NCI-H1092 (cell line): ENCODE data around the gene TEX54.
"Not testable (repeated sequence)": the region's sequence is repeated elsewhere in the genome, so short reads cannot be mapped to it uniquely, and the experiment has no call there.

Source experiments
- DNase-seq: peaks from one replicate; lab custom pipeline; 2025; lab: John Stamatoyannopoulos, UW

TEX54 gene

GRCh38 chr11:62855571-62856332 lies 23.1 kb upstream of the TEX54 start:
- peak; percentile 99 for DNase-seq

- DNase-seq: no peak
Measured at GRCh38 chr11:62854825-62855570, 22.4 kb upstream of the TEX54 start.

GRCh38 chr11:62854013-62854824 lies 21.6 kb upstream of the TEX54 start:
- DNase-seq: no peak

- no peak for DNase-seq
Measured at GRCh38 chr11:62853279-62853965, 20.8 kb upstream of the TEX54 start.

GRCh38 chr11:62852523-62853188 lies 20.0 kb upstream of the TEX54 start:
- DNase-seq: no peak

DNA sequence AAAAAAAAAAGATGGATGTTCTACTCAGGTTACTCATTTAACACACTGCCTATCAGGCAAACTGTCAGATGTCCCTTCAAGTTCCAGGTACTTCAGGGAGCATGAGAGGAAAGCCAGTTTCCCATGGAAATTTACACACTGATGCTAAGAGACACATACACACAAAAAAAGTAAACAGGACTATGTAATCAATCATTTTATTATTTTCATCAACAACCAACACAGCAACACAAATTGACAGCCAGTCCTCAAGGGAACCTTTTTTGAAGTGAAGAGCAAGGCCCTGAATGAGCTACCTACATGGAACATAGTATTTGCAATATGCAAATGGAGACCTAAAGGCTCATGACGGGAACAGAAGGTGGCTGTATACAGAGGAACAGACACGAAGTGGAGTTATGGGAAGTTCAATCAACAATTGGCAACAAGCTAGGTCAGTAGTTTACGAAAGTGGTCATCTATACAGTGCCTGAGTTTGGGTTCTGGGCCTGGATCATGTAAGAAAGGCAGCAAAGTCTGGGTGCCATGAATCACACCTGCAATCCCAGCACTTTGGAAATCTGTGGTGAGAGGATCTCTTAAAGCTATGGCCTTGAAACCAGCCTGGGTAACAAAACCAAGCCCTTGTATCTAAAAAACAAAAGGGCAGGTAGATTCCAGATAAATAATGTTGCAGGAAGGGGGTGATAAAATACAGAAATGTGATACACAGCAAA lies 19.3 kb upstream of the TEX54 start:
- no peak for DNase-seq

- no peak for DNase-seq
Measured at GRCh38 chr11:62850911-62851806, 18.5 kb upstream of the TEX54 start.

- DNase-seq: no peak
Measured at GRCh38 chr11:62847767-62848314, 15.2 kb upstream of the TEX54 start.

- DNase-seq: no peak
Measured at GRCh38 chr11:62846177-62846576, 13.5 kb upstream of the TEX54 start.

- no peak for DNase-seq
Measured at GRCh38 chr11:62844154-62844553, 11.5 kb upstream of the TEX54 start.

- DNase-seq: no peak
Measured at GRCh38 chr11:62843466-62843865, 10.8 kb upstream of the TEX54 start.

DNA sequence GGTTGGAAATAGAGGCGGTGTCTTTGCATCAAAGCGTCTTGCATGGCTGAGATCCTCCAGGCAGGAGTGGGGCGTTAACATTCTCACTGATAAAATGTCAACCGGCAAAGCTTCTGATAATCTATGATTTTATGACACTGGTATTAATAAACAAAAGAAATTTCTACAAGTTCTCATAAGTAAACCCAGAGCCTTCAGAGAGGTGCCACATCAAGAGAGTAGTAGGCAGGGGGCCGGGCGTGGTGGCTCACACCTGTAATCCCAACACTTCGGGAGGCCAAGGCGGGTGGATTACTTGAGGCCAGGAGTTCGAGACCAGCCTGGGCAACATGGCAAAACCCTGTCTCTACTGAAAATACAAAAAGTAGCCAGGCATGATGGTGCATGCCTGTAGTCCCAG lies 10.2 kb upstream of the TEX54 start:
- DNase-seq: not testable (repeated sequence)

DNA sequence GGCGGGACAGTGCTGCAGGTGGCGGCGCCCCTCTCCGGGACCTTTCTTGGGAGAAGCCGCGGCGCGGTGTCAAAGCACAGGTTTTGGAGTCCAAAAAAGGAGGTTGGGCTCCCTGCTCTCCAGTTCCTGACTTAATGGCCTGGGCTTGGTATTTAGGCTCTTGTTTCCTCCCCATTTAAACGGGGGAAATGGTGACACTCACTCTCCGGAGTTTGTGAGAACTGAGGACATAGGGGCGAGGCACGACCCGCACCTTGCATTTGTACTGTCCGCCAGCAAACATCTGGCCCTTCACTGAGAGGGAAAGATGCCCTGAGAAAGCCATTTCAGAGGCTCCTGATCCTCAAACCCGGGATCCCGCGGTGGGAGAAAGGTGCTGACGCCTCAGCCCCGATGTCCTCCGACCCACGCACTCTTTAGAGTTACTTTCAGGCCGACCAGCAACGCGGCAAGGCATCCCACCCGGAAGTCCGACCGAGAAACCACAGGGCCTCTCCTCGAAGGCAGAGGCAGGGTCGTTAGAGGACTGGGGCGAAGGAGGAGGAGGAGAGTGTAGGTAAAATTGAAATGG lies 9.6 kb upstream of the TEX54 start:
- no peak for DNase-seq

DNA sequence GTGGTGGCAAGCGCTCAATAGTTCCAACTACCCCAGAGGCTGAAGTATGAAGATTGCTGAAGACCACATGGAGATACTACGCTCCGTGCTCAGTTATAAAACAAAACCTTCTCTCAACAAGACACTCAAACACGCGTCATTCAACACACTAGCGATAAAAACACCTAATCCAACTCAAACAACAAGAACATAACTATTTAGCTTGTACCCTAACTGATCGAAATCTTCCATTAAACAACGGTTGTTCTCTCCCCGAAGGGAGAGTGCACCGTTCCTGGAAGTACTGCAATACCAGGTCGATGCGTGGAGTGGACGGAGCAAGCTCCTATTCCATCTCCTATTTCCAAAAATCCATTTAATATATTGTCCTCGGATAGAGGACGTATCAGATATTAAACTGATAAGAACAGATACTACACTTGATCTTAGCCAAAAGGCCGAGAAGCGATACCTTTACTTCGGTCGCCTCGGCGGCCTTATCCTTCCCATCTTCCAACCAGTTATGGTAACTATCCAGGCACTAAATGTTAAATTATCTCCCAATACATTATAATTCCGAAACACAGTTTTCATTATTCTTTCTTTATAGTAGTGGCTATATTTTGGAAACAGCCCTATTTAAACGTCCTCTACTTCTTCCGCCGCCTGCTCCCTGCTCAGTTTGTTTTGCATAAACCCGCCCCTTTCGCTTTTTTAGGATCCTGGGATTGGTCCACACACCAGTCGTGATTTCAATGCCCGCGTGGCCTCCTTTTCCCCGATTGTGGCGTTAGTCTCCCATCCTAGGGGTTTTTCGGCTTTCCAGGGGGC lies 8.9 kb upstream of the TEX54 start:
- peak; percentile 98 for DNase-seq

GRCh38 chr11:62840721-62841360 lies 8.2 kb upstream of the TEX54 start:
- DNase-seq: peak; percentile 70

- DNase-seq: peak; percentile 92
Measured at GRCh38 chr11:62839050-62839945, 6.7 kb upstream of the TEX54 start, which contains the start of gene WDR74. WDR74 (minus strand) TSS chr11:62839590; CDS start chr11:62839570, 20 bp downstream.

DNA sequence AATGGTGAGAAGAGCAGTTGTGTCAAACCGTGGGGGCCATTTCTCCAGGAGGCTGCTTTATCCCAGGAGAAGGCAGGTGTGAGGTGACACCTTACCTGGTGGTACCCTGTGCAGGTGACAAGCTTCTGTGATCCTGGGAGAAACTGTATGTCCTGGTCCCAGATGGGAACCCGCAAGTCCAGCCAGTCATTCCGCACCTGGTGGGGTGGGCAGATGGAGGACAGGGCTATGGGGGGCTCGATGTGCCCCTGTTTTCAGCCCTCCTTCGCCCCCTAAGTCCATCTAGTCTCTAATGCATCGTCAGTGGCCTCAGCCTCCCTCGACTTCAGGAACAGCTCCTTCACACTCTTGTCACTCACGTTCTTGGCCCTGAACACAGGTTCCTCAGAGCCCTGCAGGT lies 2.7 kb upstream of the TEX54 start:
- DNase-seq: no peak
